GM23338 (cell line): ENCODE measurements around the gene AAGAB. TPM values are rescaled to one million over a fixed set of nuclear protein-coding genes. Genes with fewer than 3 reads are reported as not detected.

Source experiments
- ATAC-seq: fragments of 200-7000 bp; cut with Tn5 transposase; 3 replicates; pipeline ENCODE4 v1.9.1; 2020
- DNase-seq: peaks from one replicate; pipeline ENCODE4 v3.0.0-alpha.2; 2015; ENCODE audit warnings: low spot score
- H2AFZ ChIP-seq: fragments of 200-600 bp; sonication (generic); 2 replicates; pipeline ENCODE4 v1.8.0; 2016; ENCODE audit warnings: antibody characterized with exemption, mild to moderate bottlenecking, moderate library complexity
- H3F3A ChIP-seq: fragments of 200-600 bp; sonication (generic); replicated peaks from 2 replicates; pipeline ENCODE4 v1.8.0; 2017; ENCODE audit warnings: antibody characterized with exemption, mixed run types, low read depth
- H3K27ac ChIP-seq: fragments of 200-600 bp; sonication (generic); 2 replicates; pipeline ENCODE4 v1.6.1; 2016; ENCODE audit warnings: low read depth
- H3K27me3 ChIP-seq: fragments of 200-600 bp; sonication (generic); 2 replicates; pipeline ENCODE4 v1.8.0; 2016; ENCODE audit warnings: mild to moderate bottlenecking, mixed run types, moderate library complexity; ENCODE audit not compliant: insufficient read depth
- H3K36me3 ChIP-seq: fragments of 200-600 bp; sonication (generic); 2 replicates; pipeline ENCODE4 v1.8.0; 2016; ENCODE audit warnings: mild to moderate bottlenecking; ENCODE audit not compliant: insufficient read depth
- H3K4me1 ChIP-seq: fragments of 200-600 bp; sonication (generic); 2 replicates; pipeline ENCODE4 v1.8.0; 2016; ENCODE audit warnings: mild to moderate bottlenecking, moderate library complexity; ENCODE audit not compliant: insufficient read depth
- H3K4me2 ChIP-seq: fragments of 200-600 bp; sonication (generic); 2 replicates; pipeline ENCODE4 v1.7.1; 2017; ENCODE audit warnings: mixed run types
- H3K4me3 ChIP-seq: fragments of 200-600 bp; sonication (generic); 2 replicates; pipeline ENCODE4 v1.6.1; 2016; ENCODE audit warnings: mixed run types
- H3K79me2 ChIP-seq: fragments of 200-600 bp; sonication (generic); replicated peaks from 2 replicates; pipeline ENCODE4 v1.8.0; 2017; ENCODE audit warnings: mild to moderate bottlenecking; ENCODE audit not compliant: insufficient read depth
- H3K9me2 ChIP-seq: fragments of 200-600 bp; sonication (generic); 2 replicates; pipeline ENCODE4 v1.8.0; 2017; ENCODE audit not compliant: insufficient read depth
- H4K20me1 ChIP-seq: fragments of 200-600 bp; sonication (generic); replicated peaks from 2 replicates; pipeline ENCODE4 v1.8.0; 2017; ENCODE audit warnings: mild to moderate bottlenecking; ENCODE audit not compliant: insufficient read depth
- H3K27ac Mint-ChIP-seq: 2 replicates; pipeline ENCODE4 v1.8.0; 2020; ENCODE audit warnings: inconsistent platforms, mild to moderate bottlenecking, moderate library complexity, mixed read lengths
- H3K27me3 Mint-ChIP-seq: 3 replicates; pipeline ENCODE4 v1.8.0; 2022; ENCODE audit warnings: low read depth, mild to moderate bottlenecking, moderate library complexity, mixed read lengths, inconsistent platforms; ENCODE audit not compliant: insufficient read depth, poor library complexity
- H3K36me3 Mint-ChIP-seq: 3 replicates; pipeline ENCODE4 v1.8.0; 2021; ENCODE audit warnings: low read depth, mild to moderate bottlenecking, inconsistent platforms, moderate library complexity, mixed read lengths
- H3K4me1 Mint-ChIP-seq: 3 replicates; pipeline ENCODE4 v1.8.0; 2020; ENCODE audit warnings: mild to moderate bottlenecking, inconsistent platforms, mixed read lengths
- H3K4me3 Mint-ChIP-seq: 3 replicates; pipeline ENCODE4 v1.8.0; 2021; ENCODE audit warnings: moderate library complexity, mild to moderate bottlenecking, inconsistent platforms, mixed read lengths
- H3K9me3 Mint-ChIP-seq: 3 replicates; pipeline ENCODE4 v1.8.0; 2020; ENCODE audit warnings: moderate library complexity, mild to moderate bottlenecking, inconsistent platforms, mixed read lengths
- CREB1 ChIP-seq: fragments of 250-450 bp; sonication (Bioruptor Pico); IDR thresholded peaks from 2 replicates; pipeline ENCODE4 v1.5.0; 2020; ENCODE audit warnings: low read depth, mild to moderate bottlenecking, moderate library complexity
- CTCF ChIP-seq, 2 experiments: fragments of 200-600 bp in 1 of 2; sonication (generic) in 1 of 2; conservative IDR thresholded peaks; 2 replicates each; pipeline versions ENCODE4 v1.5.1 to v1.6.1; 2016 to 2017; ENCODE audit warnings: antibody characterized with exemption in 2 of 2, low read depth in 2 of 2, mild to moderate bottlenecking in 2 of 2, moderate library complexity in 1 of 2
- ETS1 ChIP-seq: IDR thresholded peaks from 2 replicates; pipeline ENCODE4 v1.6.1; 2016; ENCODE audit warnings: antibody characterized with exemption
- EZH2 ChIP-seq: fragments of 200-600 bp; sonication (generic); IDR thresholded peaks from one replicate; pipeline ENCODE4 v1.8.0; 2017; ENCODE audit warnings: antibody characterized with exemption, mild to moderate bottlenecking, low read depth; ENCODE audit not compliant: unreplicated experiment
- EZH2phosphoT487 ChIP-seq: fragments of 200-600 bp; sonication (generic); IDR thresholded peaks from one replicate; pipeline ENCODE4 v1.8.1; 2018; ENCODE audit warnings: antibody characterized with exemption; ENCODE audit not compliant: unreplicated experiment
- JUNB ChIP-seq: IDR thresholded peaks from one replicate; pipeline ENCODE4 v1.6.1; 2016; ENCODE audit warnings: antibody characterized with exemption; ENCODE audit not compliant: unreplicated experiment
- NANOG ChIP-seq: IDR thresholded peaks from 2 replicates; pipeline ENCODE4 v1.6.1; 2016; ENCODE audit warnings: antibody characterized with exemption, borderline replicate concordance
- POLR2AphosphoS5 ChIP-seq: IDR thresholded peaks from 2 replicates; pipeline ENCODE4 v1.6.1; 2016; ENCODE audit warnings: antibody characterized with exemption, low read depth
- REST ChIP-seq: IDR thresholded peaks from one replicate; pipeline ENCODE4 v1.6.1; 2018; ENCODE audit warnings: antibody characterized with exemption; ENCODE audit not compliant: unreplicated experiment
- STAT1 ChIP-seq: IDR thresholded peaks from one replicate; pipeline ENCODE4 v1.6.1; 2016; ENCODE audit warnings: antibody characterized with exemption; ENCODE audit not compliant: unreplicated experiment
- ZNF114 ChIP-seq: fragments of 250-450 bp; sonication (Bioruptor Pico); IDR thresholded peaks from 2 replicates; pipeline ENCODE4 v1.5.0; 2020; ENCODE audit warnings: mild to moderate bottlenecking, moderate library complexity
- ZNF331 ChIP-seq: fragments of 250-450 bp; sonication (Bioruptor Pico); IDR thresholded peaks from 2 replicates; pipeline ENCODE4 v1.5.0; 2020; ENCODE audit warnings: low read depth, mild to moderate bottlenecking, moderate library complexity
- ZNF462 ChIP-seq: fragments of 250-450 bp; sonication (Bioruptor Pico); IDR thresholded peaks from 2 replicates; pipeline ENCODE4 v1.5.0; 2020; ENCODE audit warnings: mild to moderate bottlenecking, moderate library complexity
- polyA plus RNA-seq: library from polyadenylated mRNA; unstranded; fragments of >200 nt; fragmentation: Nextera tagmentation; extraction: Ambion mirVana; gene quantifications from 2 replicates; pipeline ENCODE4 v1.2.1, GENCODE V29; 2016
- total RNA-seq: library from RNA; depleted of rRNA; stranded (reverse); fragments of >200 nt; shearing (Covaris generic); gene quantifications from 2 replicates; pipeline ENCODE4 v1.2.3, GENCODE V29; 2014

Gene AAGAB
- total and polyA plus RNA-seq, 2 experiments from 2014 or later = 20.8 to 42.8 TPM

- peaks cover 53% of the 10 kb centered on the region for H3K4me1 Mint-ChIP-seq
- no peak overlapping the region for H3K27ac Mint-ChIP-seq
- H3K9me2 ChIP-seq = no peaks in the 10 kb centered on the region
- no peaks in the 10 kb centered on the region for H4K20me1 ChIP-seq
- ATAC-seq (no peak), DNase-seq (no peak)
- H3K4me1 ChIP-seq = peaks cover 16% of the 10 kb centered on the region
- H3K4me3 Mint-ChIP-seq = no peak overlapping the region
- TF ChIP-seq POLR2AphosphoS5 (no peak), JUNB (no peak), CTCF (conservative IDR thresholded peaks at IDR 0.05; ENCODE audit: low read depth in 2 of 2) (no peak), CREB1 (CRISPR knock-in tag) (no peak), EZH2 (no peak), NANOG (no peak), ETS1 (no peak), ZNF462 (CRISPR knock-in tag) (no peak), ZNF114 (CRISPR knock-in tag) (no peak), EZH2phosphoT487 (no peak), ZNF331 (CRISPR knock-in tag) (no peak), REST (no peak), STAT1 (no peak)
- no peaks in the 10 kb centered on the region for H3K27me3 ChIP-seq
- peaks cover 24% of the 10 kb centered on the region for H3K36me3 Mint-ChIP-seq
- no peak overlapping the region for H3K27ac ChIP-seq
- no peak overlapping the region for H3K4me3 ChIP-seq
- peaks cover 8% of the 10 kb centered on the region for H3K27me3 Mint-ChIP-seq
- H3K36me3 ChIP-seq = no peaks in the 10 kb centered on the region; the same call in 1 of the 2 replicates
- H2AFZ ChIP-seq = no peak overlapping the region
- H3K9me3 Mint-ChIP-seq = no peaks in the 10 kb centered on the region; the same call in 2 of the 3 replicates
- peaks cover 6% of the 10 kb centered on the region; the same call in 1 of the 2 replicates for H3F3A ChIP-seq
- H3K79me2 ChIP-seq = no peaks in the 10 kb centered on the region
- H3K4me2 ChIP-seq = no peak overlapping the region
Measured at GRCh38 chr15:67170143-67170925, 84.1 kb downstream of the AAGAB start.
